T-helper 2 cell (primary cell): ENCODE results near the gene TES.
A peak's percentile ranks its signal among the peaks of the same experiment; 100 is the strongest.
"Not testable (repeated sequence)": the region's sequence is repeated elsewhere in the genome, so short reads cannot be mapped to it uniquely, and the experiment has no call there.

Experiments
- DNase-seq, 5 experiments: peaks; one replicate each; pipeline versions ENCODE4 v3.0.0 to v3.0.0-alpha.2; 2012 to 2022

The TES gene

DNA sequence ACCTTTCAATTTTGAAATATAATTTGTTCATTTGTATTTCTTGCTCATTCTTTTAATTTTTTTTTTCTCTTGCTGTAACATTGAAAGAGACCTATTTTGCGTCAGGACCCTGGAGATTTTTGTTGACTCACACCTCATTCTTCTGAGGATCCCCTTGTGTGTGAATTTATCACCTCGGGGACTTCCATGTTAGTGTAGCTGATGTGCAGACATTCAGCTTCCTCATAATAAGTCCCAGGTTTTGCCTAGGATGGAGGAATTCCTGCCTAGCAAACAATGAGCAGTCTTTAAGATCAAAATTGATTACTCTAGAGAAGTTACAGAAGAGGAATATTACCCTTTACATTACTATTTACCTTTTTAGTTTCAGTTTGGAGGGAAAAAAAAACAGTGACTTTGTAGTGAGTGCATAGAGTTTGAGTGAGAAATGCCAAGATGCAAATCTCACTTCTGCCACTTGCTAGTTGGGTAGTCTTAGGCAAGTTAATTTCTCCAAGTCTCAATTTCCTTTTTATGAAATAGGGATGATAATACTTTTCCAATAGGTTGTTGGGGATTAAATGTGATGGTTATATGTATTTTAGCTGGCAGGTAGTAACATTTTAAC is 14.3 kb downstream of the TES start:
- DNase-seq: peak in 1 of 5 experiments; percentile 24

DNA sequence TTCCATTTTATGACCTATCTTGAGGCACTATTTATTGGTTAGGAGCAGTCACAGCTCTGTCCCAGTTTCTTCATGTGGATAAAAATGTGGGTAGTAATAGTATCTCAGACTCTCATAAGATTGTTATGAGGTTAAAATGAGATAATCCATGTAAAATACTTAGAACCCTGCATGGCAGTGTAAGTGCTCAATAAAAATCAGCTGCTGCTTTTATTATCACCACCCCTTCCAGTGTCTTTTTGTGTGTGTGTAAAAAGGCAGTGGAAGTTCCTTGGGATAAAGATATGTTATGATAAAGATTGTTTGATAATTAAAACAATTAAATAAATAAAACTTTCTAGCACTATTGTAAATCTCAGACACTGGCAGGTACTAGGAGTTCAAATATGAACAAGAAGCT is 15.5 kb downstream of the TES start:
- no peak for DNase-seq

DNA sequence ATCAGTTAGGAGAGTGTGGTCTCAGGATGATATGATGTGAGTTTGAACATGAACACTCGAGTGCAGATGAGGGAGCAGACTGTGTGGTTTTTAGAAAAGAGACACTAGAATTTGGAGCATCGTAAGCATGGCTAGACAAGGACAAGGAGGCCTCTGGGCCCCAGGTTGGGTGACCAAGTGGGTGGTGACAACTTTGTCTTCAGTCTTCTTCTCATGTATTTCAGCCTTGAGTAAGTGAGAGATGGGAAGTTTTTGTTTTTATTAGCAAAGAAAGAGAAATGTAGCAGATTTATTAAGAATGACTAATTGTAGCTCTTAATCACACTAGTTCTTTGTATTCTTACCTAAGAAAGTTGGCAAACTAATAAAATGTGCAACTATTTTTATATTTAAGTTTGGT is 16.3 kb downstream of the TES start:
- no peak for DNase-seq

DNA sequence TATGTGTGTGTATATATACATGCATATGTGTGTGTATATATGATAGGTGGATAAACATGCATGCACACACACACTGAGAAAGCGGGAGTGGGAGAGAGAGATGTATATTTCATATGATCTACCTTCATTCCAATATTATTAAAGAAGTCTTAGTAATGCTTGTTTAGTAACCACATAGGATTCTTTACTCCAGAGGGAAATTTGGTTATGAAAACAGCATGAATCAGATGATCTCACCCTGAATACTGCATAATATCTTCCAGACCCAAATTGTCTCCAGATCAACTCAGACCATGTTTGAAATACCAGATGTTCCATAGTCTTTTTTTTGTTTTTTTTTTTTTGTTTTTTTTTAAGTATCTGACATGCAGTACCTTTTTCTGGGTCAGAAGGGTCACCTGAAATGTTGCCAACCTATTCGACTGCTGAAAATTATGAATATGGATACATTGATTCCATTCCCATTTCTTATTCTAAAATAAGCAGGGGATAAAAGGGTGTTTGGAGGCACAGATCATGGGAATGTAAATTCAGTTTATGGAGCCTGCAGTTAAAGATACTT is 17.4 kb downstream of the TES start:
- no peak for DNase-seq

DNA sequence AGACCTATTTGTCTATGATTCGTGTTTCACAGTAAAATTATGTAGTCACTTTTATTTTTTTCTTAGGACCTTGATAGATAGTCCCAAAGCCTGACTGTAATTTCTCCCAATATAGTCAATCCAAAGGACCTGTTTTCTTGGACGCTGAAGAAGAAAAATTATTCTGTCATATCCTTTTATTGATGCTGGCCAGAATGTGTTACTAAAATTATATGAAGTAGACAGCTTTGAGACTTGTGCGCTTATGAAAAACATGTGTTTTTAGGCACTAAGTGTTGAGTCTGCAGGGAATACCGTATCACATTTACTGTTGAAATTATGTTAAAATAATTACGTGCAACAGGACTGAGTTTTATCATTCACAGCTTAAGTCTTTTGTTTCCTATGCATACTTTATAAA is 17.9 kb downstream of the TES start:
- no peak for DNase-seq

DNA sequence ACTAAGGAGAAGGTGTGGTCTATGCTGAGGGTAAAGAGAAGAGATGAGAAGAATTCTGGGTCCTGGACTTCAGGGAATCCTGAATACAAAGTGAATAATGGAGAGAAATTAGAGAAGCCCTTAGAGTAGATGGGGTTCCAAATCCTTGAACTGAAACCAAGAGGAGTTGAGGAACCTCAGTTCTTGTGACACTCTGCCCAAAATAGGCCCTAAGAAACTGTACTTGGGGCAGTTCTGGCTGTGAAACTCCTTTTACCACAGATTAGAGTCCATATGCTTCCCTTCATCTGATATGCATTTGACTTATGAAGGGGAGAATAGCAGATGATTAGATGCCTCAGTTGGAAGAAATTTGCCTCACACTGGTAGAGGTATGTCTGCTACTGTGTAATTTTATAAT is 19.0 kb downstream of the TES start:
- DNase-seq: no peak

DNA sequence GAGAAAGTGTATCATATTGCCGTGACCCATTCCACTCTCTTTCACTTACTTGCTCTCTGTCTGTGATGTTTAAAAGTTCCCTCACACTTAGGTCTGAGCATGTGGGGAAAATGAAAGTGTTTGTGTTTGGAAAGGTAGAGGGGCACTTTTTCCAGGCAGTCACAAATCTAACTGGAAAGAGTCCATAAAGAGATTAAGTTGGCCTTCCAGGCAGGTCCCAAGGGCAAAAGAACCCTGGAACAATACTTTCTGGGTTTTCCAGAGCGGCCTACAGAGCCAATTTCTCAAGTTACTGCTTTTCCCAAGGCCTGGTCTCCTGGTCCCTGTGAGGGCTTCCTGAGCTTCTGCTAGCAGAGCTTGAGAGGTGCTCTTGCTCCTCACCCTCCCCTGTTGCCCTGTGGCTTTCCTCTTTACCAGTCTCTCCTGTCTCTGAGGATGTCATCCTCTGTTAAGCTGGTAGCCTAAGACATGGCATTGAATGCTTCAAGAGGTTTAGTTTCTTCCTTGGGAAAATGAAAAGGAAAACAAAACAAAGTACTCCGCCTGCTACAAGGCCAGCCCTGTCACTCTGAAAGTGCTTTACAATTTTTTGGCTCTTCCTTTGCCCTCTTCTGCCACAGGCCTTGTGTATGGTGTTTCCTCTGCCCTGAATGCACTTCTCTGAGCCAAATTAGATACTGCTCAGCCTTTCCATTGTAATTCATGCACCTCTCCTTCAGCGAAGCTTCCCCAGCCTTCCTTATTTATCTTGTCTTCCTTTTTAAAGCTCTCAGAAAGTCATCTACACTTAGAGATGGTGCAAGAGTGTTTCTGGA is 20.1 kb downstream of the TES start:
- DNase-seq: no peak

DNA sequence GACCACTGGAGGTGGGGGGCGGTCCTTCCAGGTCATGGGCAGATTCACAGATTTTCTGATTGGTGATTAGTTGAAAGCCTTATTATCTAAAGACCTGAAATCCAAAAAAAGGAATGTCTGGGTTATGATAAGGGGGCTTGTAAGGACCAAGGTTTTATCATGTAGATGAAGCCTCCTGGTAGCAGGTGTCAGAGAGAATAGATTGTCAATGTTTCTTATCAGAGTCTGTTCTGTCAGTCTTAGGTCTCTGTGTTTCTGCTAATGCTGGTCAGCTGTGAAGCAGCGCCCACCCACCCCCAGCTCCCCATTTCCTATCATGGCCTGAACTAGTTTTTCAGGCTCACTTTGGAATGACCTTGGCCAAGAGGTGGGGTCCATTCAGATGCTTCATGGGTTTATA is 21.2 kb downstream of the TES start:
- DNase-seq: no peak

DNA sequence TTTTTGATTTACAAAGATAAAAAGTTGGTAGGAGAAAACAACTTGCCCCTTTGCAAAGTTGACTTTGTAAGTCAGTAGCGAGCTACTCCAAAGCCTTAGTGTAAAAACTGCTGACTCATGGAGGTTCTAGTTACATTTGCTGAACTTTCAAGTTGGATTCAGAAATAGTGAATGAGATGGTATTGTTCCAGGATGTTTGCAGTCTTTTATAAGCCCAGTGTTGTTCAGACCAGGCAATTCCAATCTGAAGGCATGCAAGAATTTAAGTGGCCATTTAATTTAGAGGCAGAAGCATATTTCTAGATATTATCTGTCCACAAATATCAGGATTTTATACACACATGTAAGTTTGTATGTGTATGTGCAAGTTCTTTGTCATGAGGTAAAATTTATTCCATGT is 21.6 kb downstream of the TES start:
- no peak for DNase-seq

DNA sequence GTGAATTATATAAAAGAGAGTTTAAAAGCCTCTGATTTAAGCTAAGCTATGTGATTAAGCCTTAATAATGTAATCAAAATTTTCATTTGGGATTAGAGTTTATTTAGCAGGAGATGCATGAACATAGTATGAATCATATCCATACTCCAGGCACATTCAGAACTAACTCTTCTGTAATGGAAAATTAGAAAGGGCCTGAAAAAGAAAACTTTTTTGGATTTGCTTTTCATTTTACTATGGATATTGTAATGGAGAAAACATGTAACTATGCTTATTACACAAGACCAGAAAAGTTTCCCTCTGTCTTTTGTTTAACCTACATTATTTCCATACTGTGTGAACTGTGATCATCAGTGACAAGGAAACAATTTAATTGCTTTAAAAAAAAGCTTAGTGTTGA is 22.0 kb downstream of the TES start:
- DNase-seq: no peak

DNA sequence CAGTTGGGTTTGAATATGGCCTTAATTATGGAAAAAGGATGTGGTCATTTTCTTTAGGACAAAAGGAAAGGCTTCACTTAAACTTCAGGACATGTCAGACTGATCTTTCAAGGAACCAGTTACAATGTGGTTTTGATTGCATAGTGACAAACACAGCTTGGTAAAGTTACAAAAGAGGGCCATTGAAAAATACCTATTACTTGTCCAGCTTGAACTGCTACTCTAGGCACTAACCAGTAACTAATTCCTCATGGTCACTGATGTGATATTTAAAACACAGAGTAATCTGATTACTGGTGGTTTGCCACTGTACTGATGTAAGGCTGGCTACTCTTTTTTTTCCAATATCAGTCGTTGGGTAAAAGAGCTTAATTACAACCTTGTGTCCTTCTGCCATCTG is 22.6 kb downstream of the TES start:
- DNase-seq: no peak

DNA sequence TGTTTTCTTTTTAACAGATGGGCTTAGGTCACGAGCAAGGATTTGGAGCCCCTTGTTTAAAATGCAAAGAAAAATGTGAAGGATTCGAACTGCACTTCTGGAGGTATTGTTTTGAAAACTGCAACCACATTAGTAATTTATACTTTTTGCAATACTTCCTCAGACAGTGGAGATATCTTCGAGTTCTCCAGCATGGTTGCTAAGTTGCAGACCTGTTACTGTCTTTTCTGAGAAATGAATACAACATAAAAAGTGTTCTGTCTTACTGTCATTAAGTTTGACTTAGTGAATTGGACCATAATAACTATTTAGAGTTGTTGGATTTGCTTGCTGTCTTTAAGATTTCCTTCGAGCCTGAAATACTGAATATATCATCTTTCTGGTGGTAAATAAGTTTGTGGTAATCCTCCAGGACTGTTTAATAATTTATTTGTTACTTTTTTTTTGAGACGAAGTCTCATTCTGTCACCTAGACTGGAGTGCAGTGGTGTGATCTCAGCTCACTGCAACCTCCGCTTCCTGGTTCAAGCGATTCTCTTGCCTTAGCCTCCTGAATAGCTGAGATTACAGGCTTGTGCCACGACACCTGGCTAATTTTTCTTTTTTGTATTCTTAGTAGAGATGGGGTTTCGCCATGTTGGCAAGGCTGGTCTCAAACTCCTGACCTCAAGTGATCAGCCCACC is 24.3 kb downstream of the TES start:
- no peak for DNase-seq

DNA sequence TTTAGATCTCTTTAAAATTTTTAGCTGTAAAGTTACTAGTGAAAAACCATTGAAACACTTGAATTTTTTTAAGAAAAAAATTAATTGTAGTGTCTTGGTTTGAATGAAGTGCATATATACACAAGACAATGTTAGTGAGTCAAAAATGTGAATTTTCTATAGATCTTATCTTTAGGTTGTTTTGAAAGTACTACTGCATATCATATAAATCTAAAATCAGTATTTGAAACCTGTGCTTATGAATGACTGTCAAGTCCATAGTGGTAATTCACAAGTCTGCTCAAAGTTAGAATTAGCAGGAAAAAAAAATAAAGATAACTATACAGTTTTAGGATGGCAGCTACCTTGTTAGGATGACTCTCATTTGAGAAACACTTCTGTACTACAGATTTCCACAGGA is 25.0 kb downstream of the TES start:
- peak in 1 of 5 experiments; percentile 62 for DNase-seq

DNA sequence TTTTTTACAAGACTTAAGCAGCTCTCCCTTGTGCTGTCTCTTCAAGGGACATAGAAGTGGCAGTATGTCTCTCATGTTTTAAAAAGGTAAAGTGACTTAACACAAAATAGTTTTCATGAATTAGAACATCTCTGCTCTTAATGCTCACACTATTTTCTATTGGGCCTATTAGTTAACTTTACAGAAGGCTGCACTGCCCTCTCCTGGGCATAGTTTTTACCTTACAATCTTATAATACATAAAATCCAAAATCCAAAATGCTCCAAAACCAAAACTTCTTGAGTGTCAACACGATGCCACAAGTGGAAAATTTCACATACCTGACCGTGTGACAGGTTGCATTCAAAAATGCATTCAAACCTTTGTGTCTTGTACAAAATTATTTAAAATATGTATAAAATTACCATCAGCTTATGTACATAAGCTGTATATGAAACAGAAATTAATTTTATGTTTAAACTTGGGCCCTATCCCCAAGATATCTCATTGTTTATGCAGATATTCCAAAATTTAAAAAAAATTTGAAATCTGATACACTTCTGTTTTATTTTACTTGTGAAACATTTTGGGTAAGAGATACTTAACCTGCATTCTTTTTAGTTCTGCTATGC is 25.8 kb downstream of the TES start:
- DNase-seq: peak in 2 of 5 experiments; percentile 42 to 56

DNA sequence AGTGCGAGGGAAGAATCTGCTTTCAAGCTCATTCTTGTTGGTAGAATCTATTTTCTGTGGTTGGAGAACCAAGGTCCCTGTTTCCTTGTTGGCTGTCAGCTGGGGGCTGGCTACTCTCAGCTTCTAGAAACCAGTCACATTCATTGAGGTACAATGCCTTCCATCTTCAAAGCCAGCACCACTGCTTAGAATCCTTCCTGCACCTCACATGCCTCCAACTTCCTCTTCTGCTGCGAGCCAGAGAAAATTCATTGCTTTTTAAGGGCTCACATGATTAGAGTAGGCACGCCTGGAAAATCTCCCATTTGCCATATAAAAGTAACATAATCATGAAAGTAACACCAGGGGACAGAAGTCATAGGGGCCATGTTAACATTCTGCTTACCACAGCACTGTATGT is 28.7 kb downstream of the TES start:
- no peak for DNase-seq

DNA sequence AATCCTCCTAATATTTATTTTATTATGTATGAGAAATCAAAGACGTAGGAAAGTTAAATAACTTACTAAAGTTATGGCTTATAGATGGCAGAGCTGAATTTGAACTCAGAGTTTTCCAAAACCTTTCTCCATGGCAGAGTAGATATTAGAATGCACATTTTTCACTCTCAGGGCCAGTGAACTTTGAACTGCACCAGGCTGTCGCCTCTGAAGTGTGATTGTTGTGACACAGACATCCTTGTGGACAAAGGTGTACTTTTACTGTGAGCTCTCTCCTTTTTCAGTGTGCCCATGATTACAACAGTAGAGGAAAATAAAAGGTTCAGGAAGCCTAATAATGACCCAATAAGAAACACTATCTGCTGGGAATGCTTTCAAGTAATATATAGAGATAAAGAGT is 29.1 kb downstream of the TES start:
- no peak for DNase-seq

DNA sequence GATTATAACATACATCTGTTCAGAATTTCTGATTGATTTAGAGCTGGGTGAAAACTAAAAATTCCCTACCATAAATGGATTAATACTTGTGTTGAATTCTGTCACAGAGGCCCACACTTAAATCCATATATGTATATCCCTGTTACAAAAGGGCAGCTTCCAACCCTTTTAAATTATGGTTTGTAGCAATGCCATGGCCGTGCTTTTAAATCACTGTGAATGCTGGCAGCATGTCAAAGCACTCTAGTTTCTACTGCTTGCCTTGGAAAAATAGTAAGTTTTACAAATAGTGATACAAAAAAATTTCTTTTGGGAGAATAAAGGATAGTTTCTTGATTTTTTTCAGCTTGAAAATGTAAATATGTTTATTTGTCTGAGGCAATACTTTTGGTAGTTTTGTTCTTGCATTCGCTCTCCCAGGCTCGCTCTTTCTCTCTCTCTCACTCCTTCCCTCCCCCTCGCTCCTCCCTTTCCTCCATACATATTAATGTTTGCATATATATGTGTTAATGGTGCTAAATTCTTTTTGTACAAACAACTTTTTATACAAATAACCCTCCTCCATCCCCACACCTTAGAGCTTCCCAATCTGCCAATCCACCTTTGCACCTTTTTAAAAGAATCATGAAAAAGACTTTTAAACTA is 29.8 kb downstream of the TES start:
- DNase-seq: no peak

DNA sequence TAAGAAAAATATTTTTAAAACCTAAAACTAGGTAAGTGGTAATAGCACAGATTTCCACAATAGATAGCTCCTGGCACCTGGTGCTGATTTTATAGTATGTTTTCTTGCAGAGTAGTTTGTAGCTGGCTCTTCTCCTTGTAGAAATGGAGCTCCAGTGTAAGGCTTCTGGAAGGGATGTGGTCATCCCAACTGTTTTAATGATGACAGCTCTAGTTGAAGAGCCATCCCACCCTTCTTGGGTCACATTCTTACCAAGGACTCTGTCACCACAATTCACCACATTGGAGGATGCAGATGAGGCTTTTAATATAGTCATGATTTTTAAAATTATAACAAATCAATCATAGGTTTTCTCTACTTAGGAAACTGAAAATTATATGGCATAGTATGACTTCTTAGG is 31.0 kb downstream of the TES start:
- no peak for DNase-seq

DNA sequence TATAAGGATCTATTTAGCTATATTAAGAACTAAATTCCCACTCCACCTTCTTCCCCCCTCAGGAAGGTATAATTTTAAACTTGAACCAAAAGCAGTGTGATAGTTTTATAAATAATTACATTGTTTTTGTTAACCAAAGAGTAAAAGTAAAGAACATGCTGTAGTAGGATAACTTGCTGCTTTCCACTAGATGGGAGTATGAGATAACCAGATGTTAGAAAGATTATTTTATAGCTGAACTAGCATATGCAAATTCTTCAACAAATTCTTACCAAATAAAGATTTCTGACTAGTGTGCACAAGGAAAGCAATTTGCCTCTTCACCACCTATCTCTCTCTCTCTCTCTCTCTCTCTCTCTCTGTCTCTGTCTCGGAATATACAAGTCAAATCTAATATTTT is 31.8 kb downstream of the TES start:
- DNase-seq: no peak

DNA sequence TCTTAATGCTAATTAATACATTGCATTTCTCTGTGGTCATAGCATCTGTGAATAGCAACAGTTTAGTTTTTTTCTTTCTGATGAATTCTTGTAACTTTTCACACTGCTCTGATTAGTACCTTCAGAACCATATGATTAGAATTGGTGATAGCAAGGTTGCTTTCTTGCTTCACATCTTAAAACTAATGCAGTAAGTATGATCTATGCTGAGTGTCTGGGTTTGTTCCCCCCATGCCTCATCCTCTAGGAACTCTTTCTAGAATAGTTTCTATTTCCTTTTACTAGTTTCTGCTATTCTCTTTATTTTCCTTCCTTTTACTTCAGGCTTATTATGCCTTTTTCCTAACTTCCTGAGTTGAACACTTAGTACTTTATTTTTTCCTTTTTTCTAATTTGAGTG is 32.4 kb downstream of the TES start:
- DNase-seq: no peak

DNA sequence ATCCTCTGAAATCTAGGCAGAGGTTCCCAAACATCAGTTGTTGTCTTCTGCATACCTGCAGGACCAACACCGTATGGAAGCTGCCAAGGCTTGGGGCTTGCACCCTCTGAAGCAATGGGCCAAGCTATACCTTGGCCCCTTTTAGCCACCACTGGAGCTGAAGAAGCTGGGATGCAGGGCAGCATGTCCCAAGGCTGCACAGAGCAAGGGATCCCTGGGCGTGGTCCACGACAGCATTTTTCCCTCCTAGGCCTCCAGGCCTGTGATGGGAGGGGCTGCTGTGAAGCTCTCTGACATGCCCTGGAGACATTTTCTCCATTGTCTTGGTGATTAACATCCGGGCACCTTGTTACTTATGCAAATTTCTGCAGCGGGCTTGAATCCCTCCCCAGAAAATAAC is 34.5 kb downstream of the TES start:
- not testable (repeated sequence) for DNase-seq

DNA sequence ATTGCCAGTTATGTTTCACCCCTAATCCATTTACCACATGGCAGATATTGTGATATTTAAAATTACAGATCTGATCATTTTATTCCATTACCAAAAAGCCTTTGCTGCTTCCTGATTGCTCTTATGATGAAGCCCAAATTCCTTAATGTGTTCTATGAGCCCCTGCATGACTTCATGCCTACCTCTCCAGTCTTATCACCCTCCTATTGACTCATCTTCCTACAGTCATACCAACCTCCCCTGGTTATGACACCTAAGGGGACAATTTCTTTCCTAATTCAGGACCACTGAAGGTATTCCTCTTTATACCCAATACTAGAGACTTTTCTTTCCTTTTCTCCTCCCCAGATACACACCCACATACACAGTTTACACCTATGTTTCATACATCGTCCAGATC is 36.0 kb downstream of the TES start:
- DNase-seq: no peak
